Ramos (cell line): ENCODE data around the gene ELAVL1.

Source experiments
- in situ Hi-C: fragments of 300-500 bp; cut with MboI; formaldehyde crosslinking; loops from one replicate; pipeline ENCODE4 v1.14.3; 2022; ENCODE audit warnings: low sequenced_read_pairs; ENCODE audit not compliant: unreplicated experiment

The ELAVL1 gene

DNA sequence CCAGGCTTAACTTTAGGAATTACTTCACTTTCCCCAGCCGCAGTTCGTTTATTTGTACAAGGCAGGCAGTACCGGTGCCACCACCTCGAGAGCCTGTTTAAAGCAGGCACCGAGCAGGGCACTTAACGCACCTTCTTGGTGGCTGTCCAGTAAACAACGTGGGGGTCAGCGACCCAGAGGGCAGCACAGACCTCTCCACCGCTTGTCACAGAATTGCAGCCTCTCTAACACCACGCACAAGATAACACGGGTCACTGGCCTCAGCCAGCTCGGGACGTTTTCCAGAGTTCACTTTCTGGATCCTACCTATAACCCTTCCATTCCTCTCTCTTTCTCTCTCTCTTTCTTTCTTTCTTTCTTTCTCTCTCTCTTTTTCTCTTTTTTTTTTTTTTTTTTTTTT is 16.8 kb upstream of the ELAVL1 start:
- in situ Hi-C loops, result no loop called here

DNA sequence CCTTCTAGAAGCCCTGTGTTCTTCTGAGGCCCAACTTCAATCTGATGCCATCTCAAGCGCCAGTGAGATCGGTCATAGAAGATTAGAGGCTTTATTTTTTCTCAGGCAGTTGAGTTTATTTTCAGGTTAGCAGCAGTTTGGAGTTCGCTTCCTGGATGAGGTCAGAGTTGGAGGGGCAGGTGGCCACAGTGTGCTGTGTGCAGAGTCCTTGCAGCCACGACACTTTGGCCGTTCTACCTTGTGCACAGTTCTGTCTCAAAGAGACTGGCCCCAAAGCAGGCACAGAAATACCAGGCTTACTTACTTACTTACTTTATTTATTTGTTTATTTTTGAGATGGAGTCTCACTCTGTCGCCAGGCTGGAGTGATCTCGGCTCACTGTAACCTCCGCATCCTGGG is 15.9 kb upstream of the ELAVL1 start:
- in situ Hi-C loops, result no loop called here

GRCh38 chr19:8020681-8021080 is 15.2 kb upstream of the ELAVL1 start:
- in situ Hi-C loops, result no loop called here

DNA sequence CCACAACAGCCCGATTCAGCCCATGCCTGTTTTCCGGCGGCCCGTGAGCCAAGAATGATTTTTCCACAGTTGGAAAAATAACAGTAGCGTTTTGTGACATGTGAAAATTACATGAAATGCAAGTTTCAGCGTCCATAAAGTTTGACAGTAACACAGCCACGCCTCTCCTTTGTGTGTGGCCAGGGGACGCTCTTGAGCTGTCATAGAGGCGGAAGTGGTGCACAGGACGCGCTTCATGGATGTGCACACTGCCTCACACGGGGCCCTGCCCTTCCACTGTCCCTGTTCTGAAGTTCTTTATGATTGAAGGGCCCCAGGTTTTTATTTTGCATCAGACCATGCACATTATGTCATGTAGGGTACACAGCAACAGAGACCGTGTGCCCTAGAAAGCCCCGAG is 12.4 kb upstream of the ELAVL1 start:
- in situ Hi-C loops, result no loop called here

DNA sequence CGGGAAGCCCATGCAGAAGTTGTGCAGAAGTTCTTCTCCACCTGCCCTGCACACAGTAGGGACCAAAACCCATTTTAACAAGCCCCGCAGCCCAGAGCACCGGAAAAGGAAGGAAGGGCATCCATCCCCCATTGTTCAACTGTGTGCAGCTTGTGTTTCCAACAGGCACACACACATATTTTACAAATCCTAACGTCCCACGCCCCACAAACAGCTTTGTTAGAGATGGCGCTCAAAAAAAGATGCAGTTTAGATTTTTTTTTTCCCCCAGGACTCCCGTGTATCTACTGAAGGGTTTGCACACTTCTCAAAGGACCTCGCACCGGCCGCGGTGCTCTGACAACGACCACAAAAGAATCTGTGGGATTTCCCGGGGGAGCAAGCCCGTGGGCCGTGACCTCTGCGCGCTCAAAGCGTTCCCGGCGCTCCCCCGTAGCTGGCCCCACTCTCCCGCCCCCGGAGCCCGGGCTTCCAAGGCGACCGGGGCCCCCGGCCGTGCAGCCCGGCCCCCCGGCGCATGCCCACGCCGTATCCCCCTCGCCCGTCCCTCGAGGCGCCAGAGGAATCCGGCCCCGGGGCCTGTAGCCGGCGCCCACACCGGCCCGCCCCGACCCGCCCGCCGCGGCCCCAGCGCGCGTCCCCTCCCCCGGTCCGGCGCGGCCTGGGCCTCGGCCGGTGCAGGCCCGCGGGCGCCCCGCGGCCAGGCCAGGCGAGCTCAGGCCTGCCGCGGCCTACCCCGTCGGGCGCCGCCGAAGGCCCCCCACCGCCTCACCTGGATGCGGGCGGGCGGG is 523 bp downstream of the ELAVL1 start:
- in situ Hi-C loops, result no loop called here

DNA sequence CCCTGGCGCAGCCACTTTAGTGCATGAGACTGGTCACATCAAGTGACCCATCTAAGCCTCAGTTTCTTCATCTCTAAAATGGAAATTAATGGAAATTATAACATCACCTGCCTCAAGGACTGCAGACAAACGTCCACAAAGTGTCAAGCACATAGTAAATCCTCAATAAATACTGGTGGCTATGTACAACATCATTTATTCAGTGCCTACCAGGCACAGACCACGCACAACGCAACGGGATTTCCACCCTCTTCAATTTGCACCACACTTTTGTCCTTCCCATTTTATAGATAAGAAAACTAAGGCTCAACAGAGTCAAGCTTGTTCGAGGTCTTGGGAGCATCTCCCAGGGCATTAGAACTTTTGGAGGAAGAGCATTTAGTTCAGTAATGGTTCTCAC is 1.4 kb downstream of the ELAVL1 start:
- in situ Hi-C loops, result no loop called here

GRCh38 chr19:8001995-8002849 is 3.2 kb downstream of the ELAVL1 start:
- in situ Hi-C loops, result no loop called here

- in situ Hi-C loops, result no loop called here
Observed at GRCh38 chr19:8001651-8001994, 3.8 kb downstream of the ELAVL1 start.

- in situ Hi-C loops, result no loop called here
Observed at GRCh38 chr19:8000298-8001038, 5.0 kb downstream of the ELAVL1 start.

DNA sequence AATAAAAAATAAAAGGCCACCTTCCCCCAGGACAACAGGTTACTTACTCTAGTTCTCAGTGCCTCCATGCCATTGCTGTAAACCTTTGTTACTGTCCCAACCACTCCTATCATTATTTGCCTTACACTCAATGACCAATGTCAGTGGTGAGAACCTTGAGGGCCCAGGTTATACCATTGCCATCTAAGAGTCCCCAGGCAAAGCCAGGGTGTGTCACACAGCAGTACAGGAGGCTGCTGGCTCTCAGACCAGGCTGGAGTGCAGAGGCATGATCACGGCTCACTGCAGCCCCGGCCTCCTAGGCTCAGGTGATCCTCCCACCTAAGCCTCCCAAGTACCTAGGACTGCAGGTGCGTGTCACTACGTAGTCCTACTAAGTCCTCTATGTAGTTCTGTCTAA is 6.1 kb downstream of the ELAVL1 start:
- in situ Hi-C loops, result no loop called here

DNA sequence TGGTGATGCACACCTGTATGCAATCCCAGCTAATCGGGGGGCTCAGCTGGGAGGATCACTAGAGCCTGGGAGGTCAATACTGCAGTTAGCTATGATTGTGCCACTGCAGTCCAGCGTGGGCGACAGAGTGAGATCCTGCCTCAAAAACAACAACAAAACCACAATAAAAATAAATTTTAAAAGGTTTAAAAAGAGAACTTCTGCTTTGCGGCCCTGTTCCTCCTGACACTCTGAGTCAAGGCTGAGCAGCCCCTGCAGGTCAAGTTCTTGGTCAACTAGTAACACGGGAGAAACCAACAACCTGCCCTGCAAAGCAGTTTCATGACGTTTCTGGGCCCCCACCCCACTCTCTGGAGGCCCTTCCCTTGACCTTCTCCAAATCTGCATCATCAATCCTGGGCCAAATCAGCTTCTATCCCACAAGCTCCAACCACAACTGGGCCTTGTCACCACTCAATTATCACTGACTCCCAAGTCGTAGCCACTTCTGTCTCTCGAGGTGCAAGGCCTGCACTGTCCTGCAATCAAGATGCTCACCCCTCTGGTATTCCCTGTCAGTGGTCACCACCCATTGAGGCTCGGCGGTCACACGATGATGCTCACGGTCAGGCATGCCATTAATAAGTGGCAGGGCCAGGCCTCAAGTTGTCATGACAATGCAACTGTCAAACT is 7.5 kb downstream of the ELAVL1 start:
- in situ Hi-C loops, result no loop called here

GRCh38 chr19:7996883-7997282 is 8.6 kb downstream of the ELAVL1 start:
- in situ Hi-C loops, result no loop called here

- in situ Hi-C loops, result no loop called here
Observed at GRCh38 chr19:7995810-7996158, 9.7 kb downstream of the ELAVL1 start.

- in situ Hi-C loops, result no loop called here
Observed at GRCh38 chr19:7994928-7995809, 10.3 kb downstream of the ELAVL1 start.

DNA sequence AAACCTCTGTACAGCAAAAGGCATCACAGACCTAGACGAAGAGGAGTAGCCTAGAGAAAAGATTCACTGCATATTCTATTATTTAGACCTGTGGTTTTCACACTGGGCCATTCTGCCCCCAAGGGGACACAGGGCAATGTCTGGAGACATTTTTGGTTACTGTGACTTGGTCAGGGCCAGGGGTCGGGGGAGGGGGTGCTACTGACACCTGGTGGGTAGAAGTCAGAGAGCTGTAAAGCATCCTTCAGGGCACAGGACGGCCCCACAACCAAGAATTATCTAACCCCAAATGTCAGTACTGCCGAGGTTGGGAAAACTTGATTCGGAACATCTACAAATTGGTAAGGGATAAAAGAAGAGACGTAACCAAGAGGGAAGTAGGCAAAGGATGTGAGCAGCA is 11.3 kb downstream of the ELAVL1 start:
- in situ Hi-C loops, result no loop called here

GRCh38 chr19:7993560-7993959 is 11.9 kb downstream of the ELAVL1 start:
- in situ Hi-C loops, result no loop called here

GRCh38 chr19:7992575-7992974 is 12.9 kb downstream of the ELAVL1 start:
- in situ Hi-C loops, result no loop called here

DNA sequence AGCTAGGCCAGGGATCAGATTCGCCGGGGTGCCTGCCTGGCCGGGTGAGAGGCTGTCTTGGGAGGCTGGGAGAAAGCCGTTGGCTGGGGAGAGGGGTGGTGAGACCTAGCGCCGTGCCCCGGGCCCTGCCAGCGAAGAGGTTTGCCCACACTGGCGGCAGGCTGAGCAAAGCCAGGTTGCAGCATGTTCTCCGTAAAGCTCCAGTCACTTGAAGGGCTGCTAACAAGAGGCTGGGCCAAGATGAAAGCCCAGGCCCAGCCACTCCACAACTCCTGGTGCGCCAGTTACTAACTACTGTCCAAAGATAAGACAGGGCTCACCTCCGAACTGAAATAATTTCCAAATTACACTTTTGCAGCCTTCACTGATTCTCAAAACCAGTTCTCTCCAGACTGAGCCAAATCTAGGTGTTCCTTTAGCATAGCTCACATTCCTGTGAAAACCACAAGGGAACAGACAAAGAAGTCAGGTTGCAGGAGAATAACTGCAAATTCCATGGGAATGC is 16.3 kb downstream of the ELAVL1 start:
- in situ Hi-C loops, result no loop called here

- in situ Hi-C loops, result no loop called here
Observed at GRCh38 chr19:7988307-7988706, 17.1 kb downstream of the ELAVL1 start.
